IMR-90 (cell line): ENCODE results near the gene FBLN1.
"Not testable (repeated sequence)": the region's sequence is repeated elsewhere in the genome, so short reads cannot be mapped to it uniquely, and the experiment has no call there.

ENCODE experiments used
- BHLHE40 ChIP-seq: fragments of 150-350 bp; IDR thresholded peaks from 2 replicates; pipeline ENCODE4 v1.6.1; 2016; ENCODE audit warnings: mild to moderate bottlenecking, low read depth, low read length
- CHD1 ChIP-seq: IDR thresholded peaks from 2 replicates; pipeline ENCODE4 v1.6.1; 2012; ENCODE audit warnings: low read depth, low read length, improper control_type of control experiment
- MAFK ChIP-seq: IDR thresholded peaks from 2 replicates; pipeline ENCODE4 v1.6.1; 2012; ENCODE audit warnings: low read depth, low read length, improper control_type of control experiment
- MAZ ChIP-seq: IDR thresholded peaks from 2 replicates; pipeline ENCODE4 v1.6.1; 2012; ENCODE audit warnings: low read depth, mild to moderate bottlenecking, low read length, improper control_type of control experiment, moderate library complexity, borderline replicate concordance
- POLR2A ChIP-seq: IDR thresholded peaks from 2 replicates; pipeline ENCODE4 v1.6.1; 2012; ENCODE audit warnings: mild to moderate bottlenecking, low read depth, low read length
- SMC3 ChIP-seq: fragments of 150-350 bp; IDR thresholded peaks from 2 replicates; pipeline ENCODE4 v1.6.1; 2016; ENCODE audit warnings: low read depth, mild to moderate bottlenecking, antibody characterized with exemption, low read length, moderate library complexity
- TF ChIP-seq, protein P1 (sequence below): conservative IDR thresholded peaks from 2 replicates; pipeline ENCODE4 v1.5.1; 2012; ENCODE audit warnings: mild to moderate bottlenecking, low read depth, low read length, improper control_type of control experiment

DNA sequence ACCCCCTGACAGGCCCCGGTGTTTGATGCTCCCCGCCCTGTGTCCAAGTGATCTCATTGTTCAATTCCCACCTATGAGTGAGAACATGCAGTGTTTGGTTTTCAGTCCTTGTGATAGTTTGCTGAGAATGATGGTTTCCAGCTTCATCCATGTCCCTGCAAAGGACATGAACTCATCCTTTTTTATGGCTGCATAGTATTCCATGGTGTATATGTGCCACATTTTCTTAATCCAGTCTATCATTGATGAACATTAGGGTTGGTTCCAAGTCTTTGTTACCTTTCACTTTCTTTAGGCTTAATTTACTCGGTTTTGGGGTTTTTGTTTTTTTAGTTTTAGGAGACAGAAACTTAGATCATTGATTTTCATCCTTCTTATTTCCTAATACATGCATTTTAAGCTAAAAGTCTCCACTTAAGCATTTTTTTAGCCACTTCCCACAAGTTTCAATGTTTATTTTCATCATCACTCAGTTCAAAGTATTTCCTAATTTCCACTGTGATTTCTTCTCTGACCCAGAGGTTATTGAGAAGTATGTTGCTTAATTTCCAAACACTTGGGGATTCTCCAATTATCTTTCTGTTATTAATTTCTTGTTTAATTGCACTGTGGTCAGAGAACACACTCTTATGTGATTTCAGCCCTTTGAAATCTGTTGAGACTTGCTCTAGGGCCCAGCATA, 120.9 kb downstream of the FBLN1 start:
- not testable (repeated sequence) for TF ChIP-seq BHLHE40, MAFK, MAZ, POLR2A, SMC3, CHD1
- TF ChIP-seq, protein P1, sequence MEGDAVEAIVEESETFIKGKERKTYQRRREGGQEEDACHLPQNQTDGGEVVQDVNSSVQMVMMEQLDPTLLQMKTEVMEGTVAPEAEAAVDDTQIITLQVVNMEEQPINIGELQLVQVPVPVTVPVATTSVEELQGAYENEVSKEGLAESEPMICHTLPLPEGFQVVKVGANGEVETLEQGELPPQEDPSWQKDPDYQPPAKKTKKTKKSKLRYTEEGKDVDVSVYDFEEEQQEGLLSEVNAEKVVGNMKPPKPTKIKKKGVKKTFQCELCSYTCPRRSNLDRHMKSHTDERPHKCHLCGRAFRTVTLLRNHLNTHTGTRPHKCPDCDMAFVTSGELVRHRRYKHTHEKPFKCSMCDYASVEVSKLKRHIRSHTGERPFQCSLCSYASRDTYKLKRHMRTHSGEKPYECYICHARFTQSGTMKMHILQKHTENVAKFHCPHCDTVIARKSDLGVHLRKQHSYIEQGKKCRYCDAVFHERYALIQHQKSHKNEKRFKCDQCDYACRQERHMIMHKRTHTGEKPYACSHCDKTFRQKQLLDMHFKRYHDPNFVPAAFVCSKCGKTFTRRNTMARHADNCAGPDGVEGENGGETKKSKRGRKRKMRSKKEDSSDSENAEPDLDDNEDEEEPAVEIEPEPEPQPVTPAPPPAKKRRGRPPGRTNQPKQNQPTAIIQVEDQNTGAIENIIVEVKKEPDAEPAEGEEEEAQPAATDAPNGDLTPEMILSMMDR: not testable (repeated sequence)
